Right forelimb (tissue), 1 donor: ENCODE measurements around the gene SECISBP2.

Experiments used
- DNase-seq: peaks from one replicate; pipeline ENCODE4 v3.0.0-alpha.2; 2018

SECISBP2 gene

DNA sequence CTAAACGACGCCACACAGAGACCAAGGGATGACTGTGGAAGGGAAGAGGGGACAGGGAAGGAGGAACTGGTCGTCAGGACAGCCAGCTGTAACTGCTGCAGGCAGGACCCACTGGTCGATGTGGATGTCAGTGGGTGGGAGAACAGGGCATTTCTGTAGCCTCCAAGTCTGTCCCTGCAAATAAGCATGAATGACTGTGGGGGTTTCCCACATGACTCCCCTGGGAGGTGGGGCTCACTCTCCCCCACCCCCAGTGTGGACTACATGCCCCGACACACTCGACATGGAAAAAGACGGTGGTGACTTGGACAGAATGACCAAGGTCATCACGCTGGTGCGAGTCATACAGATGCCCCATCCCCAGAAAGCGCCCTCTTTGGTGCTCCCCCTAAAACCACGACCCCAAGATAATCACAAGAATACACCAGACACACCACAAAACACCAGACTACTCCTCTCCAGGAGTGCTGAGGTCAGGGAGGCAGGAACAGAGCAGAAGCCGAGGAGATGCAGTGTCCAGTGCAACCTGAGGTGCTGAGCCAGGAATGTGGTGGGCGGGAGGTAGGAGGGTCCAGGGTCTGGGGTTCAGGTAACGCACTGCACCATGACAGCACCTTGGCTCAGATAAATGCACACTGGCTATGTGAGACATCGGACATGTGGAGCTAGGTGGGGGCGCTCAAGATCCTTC lies 64.9 kb downstream of the SECISBP2 start:
- DNase-seq, result no peak

DNA sequence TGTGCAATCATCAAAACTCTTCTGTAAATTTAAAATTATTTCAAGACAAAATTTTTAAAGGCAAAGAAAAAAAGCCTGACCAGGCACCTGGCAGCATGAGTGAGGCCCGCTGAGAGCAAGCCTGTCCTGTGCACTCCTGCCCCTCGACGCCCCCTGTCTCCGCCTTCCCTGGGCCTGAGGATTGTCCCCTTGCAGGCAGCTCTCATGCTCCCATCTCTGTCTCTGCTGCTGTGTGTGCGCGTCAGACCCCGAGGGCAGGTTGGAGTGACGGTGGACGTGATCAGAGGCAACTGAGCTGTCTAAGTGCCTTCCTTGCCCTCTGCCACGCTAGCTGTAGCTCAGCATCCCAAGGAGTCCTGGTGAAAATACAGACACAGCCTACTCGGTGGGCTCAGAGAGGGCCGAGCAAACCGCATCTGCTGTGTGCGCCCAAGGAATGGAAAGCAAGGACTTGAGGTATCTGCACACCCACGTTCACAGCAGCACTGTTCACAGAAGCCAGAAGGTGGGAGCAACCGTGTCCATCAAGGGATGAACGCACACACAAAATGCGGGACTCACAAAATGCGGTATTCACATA lies 65.5 kb downstream of the SECISBP2 start:
- DNase-seq, result no peak

DNA sequence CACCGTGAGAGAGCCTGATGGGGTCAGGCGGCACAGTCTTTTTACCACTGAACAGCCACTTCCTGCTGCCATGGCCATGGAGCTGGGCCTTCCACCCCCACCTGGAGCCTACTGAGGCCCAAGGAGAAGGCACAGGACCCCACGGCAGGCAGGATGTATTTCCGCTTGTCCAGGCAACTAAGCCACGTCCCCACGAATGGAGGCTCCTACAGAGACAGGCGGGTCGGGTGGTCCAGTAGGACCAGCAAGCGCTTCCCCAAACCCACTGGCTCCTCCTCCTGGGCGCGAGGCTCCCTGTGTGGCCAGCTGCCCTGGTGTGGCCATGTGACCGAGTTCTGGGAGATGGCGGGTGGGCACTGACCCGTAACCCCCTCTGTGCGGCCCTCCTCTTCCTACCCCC lies 66.5 kb downstream of the SECISBP2 start:
- no peak for DNase-seq

DNA sequence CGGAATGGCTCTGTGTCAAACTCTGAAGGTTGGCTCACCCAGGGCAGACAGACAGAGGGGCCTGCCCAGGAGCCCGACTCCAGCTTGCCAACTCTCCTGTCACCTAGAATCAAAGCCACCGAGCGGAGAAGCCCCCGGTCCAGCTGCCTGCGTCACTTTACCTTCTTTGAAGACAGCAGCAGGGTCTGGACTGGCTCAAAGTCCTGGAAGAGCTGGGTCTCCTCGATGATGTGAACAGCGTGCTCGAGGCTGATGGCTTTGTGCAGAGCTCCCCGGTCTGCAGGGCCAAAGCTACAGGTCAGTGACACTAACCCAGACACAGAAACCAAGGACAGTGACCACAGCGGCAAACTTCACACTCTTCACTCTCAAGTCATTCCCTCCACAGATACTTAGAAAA lies 67.9 kb downstream of the SECISBP2 start:
- no peak for DNase-seq

DNA sequence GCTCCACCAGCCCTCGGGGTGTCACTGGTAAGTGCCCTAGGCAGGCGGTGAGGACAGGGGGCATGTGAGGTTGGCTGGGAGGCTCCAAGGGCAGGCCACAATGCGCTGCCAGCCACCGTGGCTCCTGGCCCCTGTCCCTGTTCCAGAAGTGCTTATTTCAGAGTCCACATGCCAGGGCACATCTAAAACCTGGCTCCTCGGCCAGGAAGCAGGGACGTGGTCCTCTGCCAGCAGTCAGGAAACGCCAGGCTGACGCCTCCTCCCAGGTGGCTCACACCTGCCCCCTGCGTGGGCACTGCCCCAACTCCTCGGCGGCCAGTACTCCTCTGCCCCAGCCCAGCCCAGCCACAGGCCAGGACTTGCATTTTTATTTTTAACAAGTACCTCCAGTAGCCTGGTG lies 68.5 kb downstream of the SECISBP2 start:
- DNase-seq, result no peak

DNA sequence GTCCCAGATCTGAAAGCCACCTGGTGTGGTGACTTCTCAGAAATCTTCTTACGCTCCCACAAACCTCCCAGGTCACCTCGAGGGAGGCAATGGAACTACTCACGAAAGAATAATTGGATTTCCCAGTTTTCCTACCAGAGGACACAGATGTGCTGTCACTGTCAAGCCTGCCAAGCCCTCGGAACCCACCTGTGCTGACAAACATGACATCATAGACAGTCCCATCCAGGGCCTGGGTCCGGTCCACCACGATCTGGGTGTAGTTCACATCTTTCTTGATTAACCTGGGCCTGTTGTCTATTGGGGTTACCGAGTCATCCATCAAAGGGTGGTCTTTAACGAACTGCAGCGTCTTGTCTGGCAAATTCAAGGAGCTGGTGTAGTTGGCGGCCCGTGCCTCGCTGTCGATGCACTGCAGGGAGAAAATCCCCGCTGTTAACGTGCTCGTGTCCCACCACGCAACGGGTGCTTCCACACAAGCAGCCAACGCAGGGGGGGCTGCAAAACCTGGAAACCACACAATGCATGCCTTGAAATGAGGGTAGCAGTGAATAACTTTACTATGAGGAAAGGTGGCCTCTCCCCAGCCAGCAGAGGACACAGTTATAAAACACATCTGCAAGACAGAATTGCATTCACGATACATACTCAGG lies 69.0 kb downstream of the SECISBP2 start:
- DNase-seq, result no peak

DNA sequence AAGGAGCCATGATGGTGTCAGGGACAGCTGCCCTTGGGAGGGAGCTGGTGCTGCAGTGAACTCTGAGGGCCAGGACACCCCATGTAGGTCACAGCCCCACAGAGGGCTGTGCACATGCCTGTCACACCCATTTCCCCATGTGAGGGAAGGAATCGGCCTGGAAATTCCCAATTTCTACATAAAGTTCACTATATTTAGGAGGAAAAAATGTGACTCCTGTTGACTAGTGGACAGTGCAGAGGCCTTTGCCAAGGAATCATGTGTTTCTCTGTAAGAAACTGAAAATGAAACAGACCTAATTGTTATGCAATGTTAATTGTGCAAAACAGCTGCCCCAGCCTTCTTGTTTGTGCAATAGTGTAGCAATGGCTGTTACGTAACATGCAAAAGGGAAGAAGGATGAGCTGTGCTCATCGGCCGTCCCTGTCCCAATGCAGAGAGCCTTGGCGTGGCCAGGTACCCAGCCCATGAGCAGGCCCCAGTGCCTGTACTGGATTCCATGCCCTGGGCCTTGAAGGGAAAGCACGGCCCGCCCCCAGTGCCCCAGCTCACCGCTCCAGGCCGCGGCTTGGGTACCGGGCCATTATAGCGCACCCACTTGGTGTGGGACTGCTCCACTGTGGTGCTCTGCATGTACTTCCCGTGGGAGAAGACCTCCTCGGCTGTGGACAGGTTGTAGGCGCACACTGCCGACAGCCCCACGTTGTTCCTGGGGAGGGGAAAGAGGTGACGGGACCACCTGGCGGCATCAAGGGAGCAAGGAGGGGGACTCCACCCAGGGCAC lies 70.0 kb downstream of the SECISBP2 start:
- DNase-seq, result no peak

DNA sequence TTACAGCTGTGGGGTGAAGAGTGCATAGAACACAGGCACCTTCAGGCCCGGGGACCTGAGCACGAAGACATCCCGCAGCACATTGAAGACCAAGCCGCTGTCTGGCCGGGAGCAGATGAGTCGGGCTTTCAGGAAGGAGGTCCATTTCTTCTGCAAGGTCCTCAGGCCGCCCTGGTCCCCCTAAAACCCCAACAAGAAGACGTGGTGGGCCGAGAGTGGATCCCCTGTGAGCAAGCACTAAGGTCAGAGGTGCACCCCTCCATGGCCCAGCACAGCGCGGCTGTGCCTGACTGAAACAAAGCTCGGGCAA lies 70.5 kb downstream of the SECISBP2 start:
- DNase-seq, result no peak

DNA sequence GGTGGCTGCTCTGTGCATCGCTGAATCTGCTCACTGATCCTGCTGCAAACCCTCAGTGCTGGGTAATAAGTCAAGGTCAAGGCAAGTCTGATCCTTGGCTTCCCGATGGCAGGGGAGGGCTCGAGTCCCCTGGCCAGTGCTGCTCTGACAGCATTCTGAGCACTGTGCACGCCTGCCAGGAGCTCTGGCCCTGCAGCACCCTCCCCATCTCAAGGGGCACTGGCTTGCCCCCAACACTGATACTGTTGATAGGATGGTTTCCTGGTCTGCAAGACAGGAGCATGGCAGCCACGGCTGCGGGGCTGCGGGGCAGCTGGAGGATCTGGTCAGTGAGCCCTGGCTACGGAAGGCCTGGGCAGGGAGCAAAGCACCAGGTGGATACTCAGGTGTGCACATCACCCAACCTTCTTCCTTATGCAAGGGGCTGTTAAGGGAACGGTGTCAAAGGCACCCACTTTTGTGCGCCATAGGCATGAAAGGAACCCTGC lies 71.8 kb downstream of the SECISBP2 start:
- DNase-seq, result no peak

DNA sequence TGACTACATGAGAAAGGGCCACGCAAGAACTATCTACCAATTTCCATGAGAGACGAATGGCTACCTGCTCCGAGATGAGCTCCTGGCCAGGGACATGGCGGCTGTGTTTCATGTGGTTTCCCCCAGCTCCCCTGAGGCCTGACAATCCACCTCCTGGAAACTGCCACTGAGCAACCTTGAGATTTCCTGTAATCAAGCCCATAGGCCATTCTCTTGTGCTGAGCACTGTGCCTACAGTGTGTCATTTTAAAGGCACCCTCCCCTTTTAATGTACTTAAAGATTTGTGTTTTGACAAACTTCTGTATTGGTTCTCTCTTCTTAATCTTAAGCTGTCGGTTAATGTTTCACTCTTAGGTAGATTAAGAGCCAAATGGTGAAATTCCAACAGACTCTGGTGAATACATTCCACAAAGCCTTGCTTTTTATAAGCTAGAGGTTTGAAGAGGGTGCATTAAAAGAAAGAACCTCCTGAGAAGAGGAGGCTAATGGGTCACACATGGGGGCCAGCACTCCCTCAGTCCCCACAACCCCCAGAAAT lies 72.3 kb downstream of the SECISBP2 start:
- no peak for DNase-seq

DNA sequence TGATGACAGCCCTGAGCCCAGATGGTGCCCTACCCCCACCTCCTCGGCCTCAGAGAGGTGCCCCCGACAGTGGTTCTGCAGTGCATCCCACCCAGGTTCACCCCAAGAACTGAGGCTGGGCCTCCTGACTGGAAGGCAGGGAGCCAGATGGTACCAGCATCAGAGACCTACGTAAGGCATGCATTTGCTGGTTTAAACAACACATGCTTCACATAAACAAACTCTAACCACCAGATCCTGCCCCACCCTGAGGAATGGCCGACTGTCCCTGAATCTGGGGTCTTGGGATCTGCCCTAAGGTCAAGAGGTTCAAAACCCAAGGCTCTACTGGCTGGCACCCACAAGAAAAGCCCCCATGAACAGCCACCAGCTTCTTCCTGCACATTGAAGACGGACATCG lies 73.3 kb downstream of the SECISBP2 start:
- DNase-seq, result no peak

DNA sequence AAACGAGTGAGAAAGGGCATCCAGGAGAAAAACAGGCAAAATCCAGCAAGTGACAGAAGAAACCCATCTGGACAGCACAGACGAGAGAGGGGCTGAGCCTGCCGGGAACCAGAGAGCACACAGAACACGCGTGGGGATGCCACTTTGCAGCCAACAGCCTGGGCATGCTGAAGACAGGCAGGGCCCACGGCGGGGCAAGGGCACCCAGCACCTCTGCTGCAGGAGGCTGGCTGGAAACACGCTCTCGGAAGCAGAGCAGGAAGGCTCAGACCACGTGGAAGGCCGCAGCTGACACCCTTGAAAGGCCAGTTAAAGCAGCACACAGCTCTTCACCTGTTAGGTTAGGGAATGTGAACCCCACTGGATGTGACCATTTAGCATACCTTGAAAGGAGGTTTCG lies 76.1 kb downstream of the SECISBP2 start:
- DNase-seq, result no peak

DNA sequence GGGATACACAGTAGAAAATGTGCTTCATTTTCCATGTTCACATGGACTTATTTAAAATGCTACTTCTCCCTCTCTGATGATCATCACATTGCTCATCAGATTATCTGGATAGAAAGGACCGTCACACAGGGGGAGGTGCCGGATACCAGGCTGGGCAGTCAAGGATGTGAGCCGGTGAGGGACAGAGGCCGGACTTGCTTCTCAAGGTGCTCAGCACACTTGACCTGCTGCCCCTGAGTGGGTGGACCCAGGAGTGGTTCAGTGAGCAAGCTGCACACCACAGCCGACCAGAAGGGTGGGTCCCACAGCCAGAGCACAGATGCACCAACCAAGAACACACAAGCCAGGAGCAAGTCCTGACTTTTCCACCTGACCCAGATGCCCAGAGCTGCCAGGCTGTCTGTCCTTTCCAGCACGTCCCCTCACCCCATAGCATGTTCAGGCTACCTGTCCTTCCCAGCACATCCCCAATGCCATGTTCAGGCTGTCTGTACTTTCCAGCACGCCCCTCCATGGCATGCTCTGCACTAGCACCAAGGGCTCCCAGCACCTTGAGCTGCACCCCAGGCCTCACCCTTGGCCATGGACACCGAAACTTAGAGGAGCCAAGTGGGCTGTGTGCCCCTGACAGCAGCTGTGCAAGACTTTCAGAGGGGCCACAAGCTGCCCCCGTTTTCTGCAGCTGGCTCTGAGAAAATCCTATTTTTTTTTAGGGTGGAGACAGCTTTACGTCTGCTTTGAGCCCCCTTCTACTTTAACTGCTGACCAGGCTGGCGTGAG lies 77.8 kb downstream of the SECISBP2 start:
- no peak for DNase-seq

DNA sequence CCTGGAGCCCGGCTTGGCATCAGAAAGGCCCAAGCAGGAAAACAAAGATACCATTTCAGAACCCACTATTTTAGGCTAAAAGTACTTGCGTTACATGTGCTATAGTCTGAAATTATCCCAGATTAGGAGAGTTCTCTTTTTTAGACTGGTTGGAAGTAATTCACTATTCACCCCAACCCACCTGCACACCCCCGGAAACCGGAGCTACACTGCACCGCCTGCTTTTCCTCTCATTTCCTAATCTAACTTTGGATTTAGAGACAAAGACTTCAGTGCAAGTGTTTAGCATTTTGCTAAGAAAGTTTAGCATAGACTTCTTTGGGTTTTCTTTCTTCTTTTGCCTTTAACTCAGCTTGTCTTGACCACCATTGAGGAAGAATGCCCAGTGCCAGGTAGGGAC lies 79.2 kb downstream of the SECISBP2 start:
- DNase-seq, result no peak

DNA sequence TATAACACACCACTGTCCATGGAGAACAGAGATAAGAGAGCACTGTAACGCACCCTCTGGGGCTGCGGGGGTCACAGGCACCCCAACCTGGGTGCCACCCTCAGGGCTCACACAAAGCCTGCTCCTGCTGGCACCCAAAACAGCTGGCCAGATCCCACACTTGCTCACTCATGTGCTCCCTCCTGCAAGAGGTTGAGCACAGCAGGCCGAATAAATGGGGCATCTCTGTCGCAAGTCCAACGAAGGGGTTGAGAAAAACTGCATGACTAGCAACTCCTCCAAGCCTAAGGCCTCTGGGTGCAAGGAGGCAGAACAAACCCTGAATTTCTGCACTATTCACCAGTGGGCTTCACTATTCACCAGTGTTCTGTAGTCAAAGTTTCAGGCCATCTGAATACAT lies 80.3 kb downstream of the SECISBP2 start:
- no peak for DNase-seq

DNA sequence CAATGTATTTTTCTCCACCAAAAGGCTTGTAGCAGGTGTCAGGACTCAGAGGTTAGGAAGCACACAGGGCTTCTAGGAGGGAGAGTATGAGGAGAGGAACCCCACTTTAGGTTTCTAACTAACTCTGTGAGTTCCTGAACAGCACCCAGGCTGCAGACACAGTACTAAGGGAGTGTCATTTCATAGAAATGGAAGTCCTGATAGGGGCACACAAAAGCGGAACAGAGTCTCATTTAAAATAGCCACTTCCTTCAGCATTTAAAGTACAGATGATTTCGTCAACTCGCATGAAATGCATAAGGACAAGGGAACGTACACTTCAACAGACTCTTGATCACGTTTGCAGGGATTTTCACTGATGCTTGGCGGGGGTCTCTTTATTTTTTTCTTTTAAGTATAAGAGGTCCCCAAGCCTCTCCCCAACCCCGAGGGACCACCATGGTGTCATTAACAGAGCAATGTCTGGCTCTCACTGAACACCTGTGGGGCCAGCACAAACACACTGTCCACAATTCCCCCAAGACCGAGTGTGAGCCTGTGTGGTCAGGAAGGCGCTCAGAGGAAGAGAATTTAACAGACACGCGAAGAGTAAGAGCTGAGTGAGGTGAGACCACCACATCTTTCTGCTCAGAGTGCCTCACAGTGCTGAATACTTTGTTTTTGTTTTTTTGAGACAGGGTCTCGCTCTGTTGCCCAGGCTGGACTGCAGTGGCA lies 82.3 kb downstream of the SECISBP2 start:
- DNase-seq, result no peak

DNA sequence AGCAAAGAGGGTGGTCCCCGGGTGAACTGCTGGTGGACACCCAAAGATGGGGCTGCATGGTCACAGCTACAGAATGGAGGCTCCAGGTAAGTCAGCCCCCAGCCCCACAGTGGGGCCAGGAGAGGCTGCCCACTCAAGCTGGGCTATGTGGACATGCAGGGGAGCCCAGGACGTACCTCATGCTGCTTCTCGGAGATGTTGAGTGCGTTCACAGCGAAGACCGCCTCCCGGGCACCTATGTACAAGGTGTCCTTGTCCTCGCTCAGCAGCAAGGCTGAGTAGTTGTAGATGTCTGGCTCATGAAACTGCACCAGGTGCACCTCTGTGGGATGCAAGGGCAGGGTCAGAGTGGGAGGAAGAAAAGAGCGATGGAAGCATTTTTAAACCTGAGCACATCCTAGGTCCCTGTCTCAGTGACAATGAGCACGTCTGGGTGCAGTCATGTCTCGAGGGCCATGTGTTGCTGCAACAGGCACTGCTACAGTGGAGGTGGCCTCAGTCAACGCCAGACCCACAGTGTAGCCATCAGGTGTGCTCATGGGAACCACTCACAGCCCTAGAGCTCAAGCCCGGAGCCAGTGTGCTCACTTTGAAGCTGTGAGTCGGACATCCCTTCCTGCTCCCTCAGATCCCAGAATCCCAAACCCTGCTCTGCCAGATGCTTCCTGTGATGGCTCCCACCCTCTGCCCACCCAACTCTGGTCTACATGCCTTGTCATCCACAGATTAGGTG lies 84.6 kb downstream of the SECISBP2 start:
- DNase-seq, result no peak

DNA sequence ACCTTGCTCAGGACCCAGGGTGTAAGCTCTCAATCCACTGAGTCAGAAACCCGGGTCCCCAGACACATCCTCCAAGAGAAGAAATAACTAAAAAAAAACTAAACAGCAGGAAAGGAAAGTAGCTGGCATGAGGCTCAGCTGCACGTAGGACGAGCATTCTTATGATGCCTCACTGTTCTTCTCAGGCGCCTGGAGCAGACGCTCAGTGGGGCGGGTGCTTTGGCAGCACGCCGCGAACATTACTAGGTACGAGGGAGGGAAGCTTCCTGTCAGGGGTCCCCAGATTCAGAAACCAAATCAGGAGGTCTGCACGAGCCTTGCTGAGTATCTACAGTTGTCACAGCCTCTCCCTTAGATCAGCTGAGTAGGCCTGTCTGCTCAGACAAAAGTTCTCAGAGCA lies 85.8 kb downstream of the SECISBP2 start:
- DNase-seq, result no peak

DNA sequence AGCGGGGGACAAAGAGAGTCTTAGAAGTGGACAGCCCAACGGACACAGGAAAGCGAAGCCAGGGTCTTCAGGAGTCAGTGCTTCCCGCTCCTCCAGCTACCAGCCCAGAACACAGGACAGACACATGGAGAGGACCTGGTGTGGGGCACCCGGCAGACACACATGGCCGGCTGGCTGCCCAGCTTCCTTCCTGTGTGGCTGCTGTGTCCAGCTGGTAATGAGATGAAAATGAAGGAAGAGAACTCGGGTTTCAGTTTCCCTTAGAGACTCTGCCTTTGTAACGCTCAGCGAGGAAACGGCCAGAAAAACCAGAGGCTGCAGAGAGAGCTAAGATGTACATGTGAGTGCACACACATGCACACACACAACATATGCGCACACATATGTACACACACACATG lies 87.5 kb downstream of the SECISBP2 start:
- no peak for DNase-seq

DNA sequence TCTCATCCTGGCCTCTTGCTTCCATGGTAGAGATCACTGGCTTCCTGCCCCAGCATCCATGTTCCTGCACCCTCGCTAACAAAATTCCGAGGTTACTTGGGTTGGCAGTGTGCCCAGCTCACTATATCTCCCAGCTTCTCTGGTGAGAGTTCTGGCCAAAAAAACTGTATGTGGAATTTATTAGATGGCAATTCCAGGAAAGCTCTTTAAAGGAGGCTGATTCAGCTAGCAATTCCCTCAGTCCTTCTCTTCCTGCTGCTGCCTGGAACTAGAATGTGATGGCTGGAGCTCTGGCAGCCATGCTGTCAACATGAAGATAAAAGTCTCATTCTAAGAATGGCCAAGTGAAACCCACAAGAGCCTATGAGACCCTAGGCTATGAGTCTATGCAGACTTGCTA lies 88.8 kb downstream of the SECISBP2 start:
- DNase-seq, result no peak

DNA sequence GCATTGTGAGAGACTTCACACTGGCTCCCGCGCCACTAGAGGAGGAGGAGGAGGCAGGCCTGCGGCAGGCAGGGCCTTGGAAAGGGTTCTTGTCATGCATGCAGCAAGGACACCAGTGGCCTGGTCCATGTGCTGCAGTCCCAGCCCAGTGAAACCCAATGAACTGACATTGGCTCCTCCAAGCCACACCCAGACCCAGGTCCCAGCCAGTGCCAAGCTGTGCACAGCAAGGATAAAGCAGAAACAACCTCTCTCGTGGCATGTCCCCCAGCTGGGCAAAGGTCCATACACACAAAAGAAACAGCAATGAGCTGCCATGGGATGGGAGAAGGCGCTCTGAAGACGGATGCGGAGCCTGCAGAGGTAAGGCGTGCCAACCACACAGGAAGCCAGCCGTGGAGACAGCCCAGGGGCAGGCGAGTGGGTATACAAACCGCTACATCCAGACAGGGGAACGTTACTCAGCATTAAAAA lies 90.4 kb downstream of the SECISBP2 start:
- DNase-seq, result no peak
